ENCODE results near the gene MB21D2.

MB21D2 gene

GRCh38 chr3:192905980-192906678, 11.5 kb downstream of the MB21D2 start:
- H3K4me3 ChIP-seq (ENCODE audit: low read depth, low read length), result no peak overlapping the region
- no peak for DNase-seq
- no peaks in the 10 kb centered on the region for H3K36me3 ChIP-seq (replicated peaks)
- in situ Hi-C loops (cut with HindIII; ENCODE audit: low pct_ligation_motif_present, low sequenced_read_pairs), result no loop called here
- no peak for TF ChIP-seq CTCF (IDR thresholded peaks at IDR 0.05; ENCODE audit: low read depth, low read length, missing control alignments)
- H3K27ac ChIP-seq, result no peak overlapping the region
- H3K27me3 ChIP-seq (replicated peaks), result no peaks in the 10 kb centered on the region

DNA sequence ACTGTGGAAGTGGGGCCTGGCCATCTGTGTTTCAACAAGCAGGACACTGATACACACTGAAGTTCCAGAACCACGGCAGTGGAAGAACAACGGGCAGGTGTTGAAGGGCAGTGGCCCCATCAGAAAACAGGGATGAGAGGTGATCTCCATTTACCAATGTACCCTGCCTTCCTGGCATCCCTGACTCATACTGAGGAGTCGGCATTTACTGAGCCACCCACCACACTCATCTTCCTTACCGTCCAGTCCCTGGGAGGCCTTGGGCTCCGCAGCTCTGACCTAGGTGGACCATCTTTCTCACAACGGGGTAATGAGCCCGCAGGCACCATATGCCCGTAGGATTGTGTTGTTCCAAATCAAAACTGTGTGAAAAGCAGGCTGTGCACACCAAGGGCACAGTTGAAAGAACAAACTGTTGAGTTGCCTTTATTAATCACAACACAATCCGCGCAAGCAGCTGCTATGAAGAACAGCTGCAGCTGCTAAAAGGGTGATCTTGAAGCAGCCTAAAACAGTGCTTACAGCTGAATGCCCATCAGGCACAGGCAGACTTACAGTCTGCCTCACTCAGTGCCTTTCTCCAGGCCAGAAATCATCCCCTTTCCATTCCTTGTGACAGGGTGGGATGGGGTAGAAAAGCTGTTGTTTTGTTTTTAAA, 12.9 kb downstream of the MB21D2 start:
- H3K27ac ChIP-seq, result no peak overlapping the region
- in situ Hi-C loops (cut with HindIII; ENCODE audit: low pct_ligation_motif_present, low sequenced_read_pairs), result no loop called here

DNA sequence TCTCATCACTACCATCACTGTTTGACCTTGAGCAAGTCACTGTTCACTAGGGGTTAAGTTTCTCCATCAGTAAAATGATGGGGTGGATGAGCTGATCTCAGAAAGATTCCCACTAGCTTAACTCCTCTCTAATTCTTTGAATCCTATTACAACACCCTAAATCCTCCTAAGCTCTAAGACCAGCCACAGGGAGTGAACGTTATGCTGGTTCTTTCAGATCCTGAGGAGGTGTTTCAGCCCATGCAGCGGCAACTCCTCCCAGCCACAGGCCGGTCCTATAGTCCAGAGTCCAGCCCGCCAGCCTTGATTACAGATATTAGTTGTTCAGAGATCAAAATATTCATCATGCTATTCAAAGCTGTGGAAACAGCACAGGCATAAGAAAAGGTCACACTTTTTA, 15.1 kb downstream of the MB21D2 start:
- TF ChIP-seq CTCF (IDR thresholded peaks at IDR 0.05; ENCODE audit: low read depth, low read length, missing control alignments), result no peak
- Histone ChIP-seq H3K36me3 (replicated peaks) (no peaks in the 10 kb centered on the region), H3K4me3 (ENCODE audit: low read depth, low read length) (no peak overlapping the region), H3K27ac (peak overlapping the region; percentile 82), H3K27me3 (replicated peaks) (no peaks in the 10 kb centered on the region)
- no peak for DNase-seq
- in situ Hi-C loops (cut with HindIII; ENCODE audit: low pct_ligation_motif_present, low sequenced_read_pairs), result no loop called here

More for the DNA sequence above, 12.9 kb downstream of the MB21D2 start:
- H3K36me3 ChIP-seq (replicated peaks), result no peaks in the 10 kb centered on the region
- TF ChIP-seq CTCF (IDR thresholded peaks at IDR 0.05; ENCODE audit: low read depth, low read length, missing control alignments), result no peak
- H3K27me3 ChIP-seq (replicated peaks), result no peaks in the 10 kb centered on the region
- no peak overlapping the region for H3K4me3 ChIP-seq (ENCODE audit: low read depth, low read length)
- no peak for DNase-seq

DNA sequence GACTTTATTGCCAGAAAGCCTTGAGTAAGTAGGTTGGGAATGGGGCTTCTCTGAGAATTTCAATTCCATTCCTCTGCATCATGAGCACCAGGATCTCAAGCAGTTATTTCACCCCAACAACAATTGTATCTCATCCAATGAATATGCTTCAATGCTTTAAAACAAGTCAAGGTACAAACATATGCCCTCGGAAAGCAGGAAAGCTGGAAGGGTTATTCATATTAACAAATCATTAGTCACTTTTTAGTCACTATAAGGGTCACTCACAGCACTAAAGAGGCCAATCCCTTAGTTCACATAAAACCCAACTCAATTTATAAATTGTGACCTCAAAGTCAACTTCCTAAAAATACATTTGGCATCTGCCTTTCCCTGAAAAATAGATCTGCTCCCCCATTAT, 16.2 kb downstream of the MB21D2 start:
- in situ Hi-C loops (cut with HindIII; ENCODE audit: low pct_ligation_motif_present, low sequenced_read_pairs), result no loop called here
- H3K27ac ChIP-seq, result peak overlapping the region; percentile 82
- no peaks in the 10 kb centered on the region for H3K27me3 ChIP-seq (replicated peaks)
- no peaks in the 10 kb centered on the region for H3K36me3 ChIP-seq (replicated peaks)
- no peak overlapping the region for H3K4me3 ChIP-seq (ENCODE audit: low read depth, low read length)
- peak; percentile 85 for DNase-seq
- TF ChIP-seq CTCF (IDR thresholded peaks at IDR 0.05; ENCODE audit: low read depth, low read length, missing control alignments), result no peak

- peak overlapping the region; percentile 82 for H3K27ac ChIP-seq
- H3K27me3 ChIP-seq (replicated peaks), result no peaks in the 10 kb centered on the region
- H3K4me3 ChIP-seq (ENCODE audit: low read depth, low read length), result no peak overlapping the region
- in situ Hi-C loops (cut with HindIII; ENCODE audit: low pct_ligation_motif_present, low sequenced_read_pairs), result no loop called here
- peak; percentile 68 for DNase-seq
- H3K36me3 ChIP-seq (replicated peaks), result no peaks in the 10 kb centered on the region
- TF ChIP-seq CTCF (IDR thresholded peaks at IDR 0.05; ENCODE audit: low read depth, low read length, missing control alignments), result no peak
Measured at GRCh38 chr3:192899540-192899982, 18.1 kb downstream of the MB21D2 start.

Data from brain microvascular endothelial cell (primary cell).